ENCODE measurements around the gene CST2.
"Not testable (repeated sequence)": the region's sequence is repeated elsewhere in the genome, so short reads cannot be mapped to it uniquely, and the experiment has no call there.

Gene CST2, protein sequence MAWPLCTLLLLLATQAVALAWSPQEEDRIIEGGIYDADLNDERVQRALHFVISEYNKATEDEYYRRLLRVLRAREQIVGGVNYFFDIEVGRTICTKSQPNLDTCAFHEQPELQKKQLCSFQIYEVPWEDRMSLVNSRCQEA

DNA sequence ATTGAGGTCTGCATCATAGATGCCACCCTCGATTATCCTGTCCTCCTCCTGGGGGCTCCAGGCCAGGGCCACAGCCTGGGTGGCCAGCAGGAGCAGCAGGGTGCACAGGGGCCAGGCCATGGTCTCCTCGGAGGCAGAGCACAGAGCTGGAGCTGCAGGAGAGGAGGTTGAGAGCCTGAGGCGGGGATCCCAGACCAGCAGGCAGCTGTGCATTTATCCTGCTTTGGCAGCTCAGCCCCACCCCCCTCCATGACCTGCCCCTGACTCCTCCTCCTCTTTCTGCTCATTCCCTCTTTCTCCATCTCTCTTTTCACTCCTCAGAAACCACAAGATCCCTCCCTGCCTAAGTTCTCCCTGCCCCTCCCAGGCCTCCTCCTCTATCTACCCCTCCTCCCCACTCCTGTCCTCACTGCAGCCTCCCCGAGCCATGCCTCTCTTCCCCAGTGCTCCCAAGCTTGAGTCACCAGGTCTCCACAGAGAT lies at the start of gene CST2:
TSS of gene CST2 (minus strand) at position 189 of the 481 bp plus-strand sequence. CDS start at position 120, 69 bp downstream.
- ATAC-seq: no peak
- no peak for DNase-seq

DNA sequence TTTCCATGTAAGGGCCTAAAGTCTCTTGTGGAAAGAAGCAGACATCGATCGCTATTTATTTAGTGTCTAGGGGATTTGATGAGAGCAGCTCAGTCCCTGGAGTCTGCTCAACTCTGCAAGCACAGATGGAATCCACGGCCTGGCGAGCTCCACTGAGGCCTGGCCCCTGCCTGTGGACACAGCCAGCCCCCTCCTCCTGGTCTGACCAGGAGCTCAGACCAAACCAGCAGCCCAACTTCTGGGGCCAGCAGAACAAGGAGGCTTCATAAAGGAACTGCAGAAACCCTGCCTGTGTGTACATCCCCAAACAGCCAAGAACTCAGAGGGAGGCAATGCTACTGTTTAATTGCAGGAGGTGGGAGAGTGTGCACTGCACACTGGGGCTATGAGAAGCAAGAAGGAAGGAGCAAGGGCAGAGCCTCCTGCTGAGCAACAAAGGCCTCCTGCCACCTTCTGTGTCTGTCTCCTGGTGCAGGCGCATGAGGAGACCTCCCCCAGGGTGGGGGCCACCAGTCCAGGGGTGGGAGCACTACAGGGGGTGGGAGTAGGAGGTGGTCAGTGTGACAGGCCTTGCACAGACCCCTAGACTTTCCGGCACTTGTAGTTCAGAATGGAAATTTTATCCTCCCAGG lies 49.2 kb upstream of the CST2 start:
- ATAC-seq (no peak), DNase-seq (no peak)

DNA sequence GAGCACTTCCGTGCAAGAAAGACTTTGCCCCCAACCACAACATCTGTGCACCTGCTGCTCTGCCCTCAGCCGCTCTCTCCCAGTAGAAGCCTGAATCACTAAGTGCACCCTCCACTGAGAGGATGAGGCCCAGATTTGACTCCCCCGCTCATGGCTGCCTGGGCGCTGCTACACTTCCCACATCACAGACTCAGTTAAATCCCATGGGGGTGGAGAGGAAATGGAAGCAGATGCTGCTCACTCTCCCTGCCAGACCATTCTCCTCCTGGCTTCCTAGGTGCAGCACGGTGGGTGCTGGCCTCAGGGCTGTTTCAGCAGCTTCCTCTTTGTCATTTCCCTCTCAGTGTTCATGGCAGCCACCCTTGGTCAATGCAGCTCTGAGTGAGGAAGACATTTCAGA lies 48.2 kb upstream of the CST2 start:
- no peak for ATAC-seq
- no peak for DNase-seq

DNA sequence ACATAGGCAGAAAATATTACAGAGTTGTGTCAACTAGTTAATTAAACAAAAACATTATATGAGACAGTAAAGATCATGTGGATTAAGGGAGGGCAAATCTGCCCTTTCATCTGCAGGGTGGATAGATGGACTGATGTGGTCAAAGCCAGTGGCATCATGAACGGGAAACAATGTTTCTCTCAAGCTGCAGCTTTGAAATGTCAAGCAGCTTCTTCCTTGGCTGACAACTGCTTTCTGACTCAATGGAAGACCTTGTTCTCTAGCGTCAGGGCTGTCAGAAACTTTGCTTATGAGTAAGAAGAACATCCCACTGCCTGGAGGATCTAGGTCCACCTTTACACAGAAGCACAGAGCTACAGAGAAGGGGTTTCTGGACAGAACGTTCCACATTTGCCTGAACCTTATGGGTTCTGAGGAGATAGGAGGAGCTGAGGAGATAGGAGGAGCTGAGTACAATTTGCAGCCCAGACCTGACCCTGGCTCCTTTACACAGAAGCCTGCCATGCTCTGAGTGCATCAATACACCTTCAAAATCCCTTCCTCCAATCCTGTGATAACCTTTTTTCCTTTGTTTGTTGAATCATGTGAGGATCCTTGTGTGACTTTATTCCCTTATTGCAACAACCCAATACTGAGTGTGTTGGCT lies 47.0 kb upstream of the CST2 start:
- ATAC-seq: peak; percentile 55
- no peak for DNase-seq

DNA sequence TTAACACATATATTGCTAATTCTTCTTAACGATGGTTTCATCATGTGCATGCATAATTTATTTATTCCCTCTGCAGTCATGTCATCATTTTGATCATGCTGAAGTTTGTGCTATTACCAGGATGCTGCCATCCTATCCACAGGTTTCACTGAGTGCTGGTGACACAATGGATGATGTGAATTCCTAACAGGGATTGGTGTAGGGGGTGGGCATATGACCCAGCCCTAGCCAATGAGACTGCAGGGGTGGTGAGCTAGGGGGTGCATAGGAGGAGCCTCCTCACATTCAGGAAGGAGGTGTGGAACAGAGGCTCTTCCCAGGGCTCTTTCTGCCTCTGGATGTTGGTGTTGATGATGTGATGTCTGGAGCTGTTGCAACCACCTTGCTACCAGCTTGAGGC lies 45.5 kb upstream of the CST2 start:
- ATAC-seq (no peak), DNase-seq (no peak)

DNA sequence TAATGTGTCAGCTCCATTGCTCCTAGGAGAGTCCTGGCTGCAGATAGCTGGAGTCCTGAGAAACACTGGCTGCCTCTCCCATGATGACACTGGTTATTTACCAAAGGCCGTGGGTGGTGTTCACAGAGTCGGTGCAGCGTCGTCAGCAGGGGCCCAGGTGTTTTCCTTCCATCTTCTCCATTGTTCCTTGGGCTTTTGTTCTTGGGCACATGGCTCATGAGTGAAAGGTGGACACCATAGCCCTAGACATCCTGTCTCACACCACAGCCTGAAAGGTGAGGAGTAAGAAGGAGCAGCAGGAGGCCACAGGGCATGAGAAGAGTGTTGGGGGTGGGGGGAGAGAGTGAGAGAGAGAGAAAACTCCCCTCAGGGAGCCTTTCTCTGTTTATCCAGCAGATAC lies 43.9 kb upstream of the CST2 start:
- no peak for DNase-seq
- no peak for ATAC-seq

DNA sequence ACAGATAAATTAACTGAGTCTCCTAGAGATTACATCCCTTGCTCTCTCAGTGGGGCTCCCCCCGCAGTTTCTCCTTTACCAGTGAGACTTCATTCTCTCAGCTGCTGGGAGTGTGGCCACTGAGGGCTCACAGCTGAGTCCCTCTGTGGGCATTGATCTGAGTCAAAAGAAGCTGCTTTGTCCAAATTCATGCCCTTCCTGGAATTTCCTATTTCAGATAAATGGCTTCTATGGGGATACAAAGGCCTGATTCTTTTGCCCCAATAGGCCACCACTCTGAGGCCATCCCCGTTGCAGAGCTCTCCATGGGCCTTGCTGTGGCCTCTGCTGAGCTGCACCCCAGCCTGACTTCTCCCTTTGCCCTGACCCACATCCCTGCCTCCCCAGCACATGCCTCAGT lies 43.0 kb upstream of the CST2 start:
- no peak for ATAC-seq
- DNase-seq: no peak

DNA sequence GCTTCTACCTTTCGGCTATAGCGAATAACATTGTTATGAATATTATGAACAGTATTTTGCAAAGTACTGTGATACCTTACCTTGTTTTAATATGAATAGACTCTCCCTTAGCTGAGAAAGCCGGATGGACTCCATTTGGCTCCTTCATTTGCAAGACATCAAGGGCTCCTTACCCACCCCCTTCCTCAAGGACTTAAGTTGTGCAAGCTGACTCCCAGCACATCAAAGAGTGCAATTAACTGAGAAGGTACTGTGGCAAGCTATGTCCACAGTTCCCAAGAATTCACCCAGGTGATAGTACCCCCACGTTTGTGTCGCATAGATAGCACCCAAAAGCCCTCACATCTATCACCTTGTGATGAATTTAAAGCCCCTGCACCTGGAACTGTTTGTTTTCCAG lies 41.8 kb upstream of the CST2 start:
- DNase-seq: no peak
- ATAC-seq: no peak

DNA sequence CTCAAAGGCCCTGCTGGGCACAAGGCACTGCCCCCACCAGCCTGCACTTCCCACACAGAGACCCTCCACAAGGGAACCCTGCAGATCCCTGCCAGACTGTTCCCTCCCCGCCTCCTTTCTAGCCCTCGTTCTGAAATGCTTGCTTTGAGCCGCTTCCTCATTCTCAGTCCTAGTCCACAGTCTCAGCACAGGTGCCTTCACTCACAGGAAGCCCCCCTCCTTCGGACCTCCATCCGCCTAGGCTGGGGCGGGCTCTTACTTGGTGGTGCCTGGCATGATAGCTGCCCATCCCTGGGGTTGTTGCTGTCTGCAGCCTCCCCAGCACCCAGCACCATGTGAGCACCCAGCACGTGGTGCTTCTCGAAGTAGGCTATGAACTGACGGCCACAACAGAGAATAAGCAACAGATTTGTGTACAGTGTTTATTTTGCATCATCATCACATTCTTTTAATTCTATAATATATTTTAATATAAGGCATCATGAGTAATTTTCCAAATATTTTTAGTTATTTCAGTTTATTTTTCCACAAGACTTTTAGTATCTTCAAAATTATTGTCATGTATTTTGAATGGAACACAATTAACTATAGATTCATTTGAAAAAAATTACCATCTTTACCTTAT lies 40.7 kb upstream of the CST2 start:
- no peak for ATAC-seq
- DNase-seq: no peak

DNA sequence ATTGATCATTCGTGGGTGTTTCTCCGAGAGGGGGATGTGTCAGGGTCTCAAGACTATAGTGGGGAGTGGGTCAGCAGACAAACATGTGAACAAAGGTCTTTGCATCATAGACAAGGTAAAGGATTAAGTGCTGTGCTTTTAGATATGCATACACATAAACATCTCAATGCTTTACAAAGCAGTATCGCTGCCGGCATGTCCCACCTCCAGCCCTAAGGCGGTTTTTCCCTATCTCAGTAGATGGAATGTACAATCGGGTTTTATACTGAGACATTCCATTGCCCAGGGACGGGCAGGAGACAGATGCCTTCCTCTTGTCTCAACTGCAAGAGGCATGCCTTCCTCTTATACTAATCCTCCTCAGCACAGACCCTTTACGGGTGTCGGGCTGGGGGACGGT lies 34.2 kb upstream of the CST2 start:
- not testable (repeated sequence) for DNase-seq, ATAC-seq

DNA sequence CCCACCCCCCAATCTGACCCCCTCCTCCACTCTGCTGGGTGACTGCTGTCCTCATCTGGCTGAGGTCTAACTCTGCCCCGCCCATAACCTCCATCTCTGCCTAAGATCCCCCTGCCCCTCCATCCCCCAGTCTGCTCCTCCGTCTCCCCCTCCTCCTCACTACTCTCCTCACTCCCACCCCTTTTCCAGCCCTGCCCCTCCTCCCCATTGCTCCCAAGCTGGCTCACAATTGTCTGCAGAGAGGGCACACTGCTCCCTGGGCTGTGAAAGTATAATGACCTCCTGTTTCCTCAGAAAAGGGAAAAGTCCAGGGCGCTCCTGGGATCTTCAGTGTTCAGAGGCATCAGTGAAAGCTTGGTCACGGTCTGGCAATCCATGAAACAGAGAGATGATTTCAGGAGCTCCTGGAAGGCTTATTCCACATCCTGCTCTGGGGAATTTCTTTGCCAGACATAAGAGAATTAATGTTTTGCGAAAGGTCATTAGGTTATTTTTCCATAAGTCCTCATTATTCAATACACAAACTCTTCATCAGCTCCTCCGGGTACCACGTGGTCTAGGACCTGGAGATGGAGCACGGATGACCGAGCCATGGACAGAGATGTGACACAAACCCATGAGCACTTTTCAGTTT lies 31.6 kb upstream of the CST2 start:
- no peak for DNase-seq
- no peak for ATAC-seq

DNA sequence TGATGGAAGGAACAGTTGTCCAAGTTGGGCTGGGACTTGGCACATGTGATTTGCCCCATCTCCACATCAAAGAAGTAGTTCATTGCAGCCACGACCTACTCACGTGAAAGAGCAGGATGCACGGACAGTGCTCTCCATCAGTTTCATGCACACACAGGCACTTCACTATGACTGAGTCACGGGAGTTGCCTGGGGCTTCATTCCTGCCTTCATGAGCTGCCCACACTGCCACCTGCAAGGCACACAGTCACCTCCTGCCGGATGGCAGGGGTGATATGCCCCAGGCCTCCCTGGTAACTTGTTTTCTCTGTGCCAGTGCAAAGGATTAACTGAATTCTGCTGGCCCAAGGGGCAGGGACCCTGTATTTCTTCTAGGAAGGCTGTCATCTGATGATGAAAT lies 30.2 kb upstream of the CST2 start:
- no peak for DNase-seq
- no peak for ATAC-seq

DNA sequence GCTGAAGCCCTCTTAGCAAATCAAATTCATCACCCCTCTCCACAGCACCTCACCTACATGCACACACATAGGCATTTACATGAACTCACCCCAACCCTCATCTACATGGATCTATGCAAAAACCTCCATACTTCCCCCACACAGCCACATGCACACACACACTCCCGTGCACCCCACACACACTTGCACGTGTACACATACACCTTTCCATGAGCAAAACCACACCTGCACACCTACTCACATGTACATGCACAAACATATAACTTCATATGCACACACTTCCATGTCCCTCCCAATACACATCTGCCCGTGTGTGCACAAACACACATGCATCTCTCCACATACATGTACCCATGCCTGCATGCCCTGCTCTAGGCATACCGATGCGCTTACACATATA lies 29.7 kb upstream of the CST2 start:
- DNase-seq (no peak), ATAC-seq (no peak)

DNA sequence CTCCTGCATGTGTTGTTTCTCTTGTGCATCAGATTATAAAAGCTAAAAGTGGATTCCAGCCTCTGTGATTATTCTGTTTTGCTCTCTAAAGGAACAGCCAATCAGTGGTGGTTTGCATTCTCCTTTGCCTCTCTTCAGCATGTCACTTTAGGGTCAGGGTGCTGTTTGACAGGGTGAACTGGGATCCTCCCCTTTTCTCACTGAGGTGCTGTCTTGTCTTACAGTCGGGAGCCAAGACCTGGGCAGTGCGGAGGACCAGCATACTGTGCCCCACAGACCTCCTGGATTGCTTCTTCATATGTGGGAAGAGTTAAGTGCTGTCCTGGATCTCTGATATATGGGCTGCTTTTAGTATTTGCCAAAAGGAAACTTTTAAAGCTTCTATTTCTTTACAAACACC lies 15.2 kb upstream of the CST2 start:
- ATAC-seq (no peak), DNase-seq (no peak)

DNA sequence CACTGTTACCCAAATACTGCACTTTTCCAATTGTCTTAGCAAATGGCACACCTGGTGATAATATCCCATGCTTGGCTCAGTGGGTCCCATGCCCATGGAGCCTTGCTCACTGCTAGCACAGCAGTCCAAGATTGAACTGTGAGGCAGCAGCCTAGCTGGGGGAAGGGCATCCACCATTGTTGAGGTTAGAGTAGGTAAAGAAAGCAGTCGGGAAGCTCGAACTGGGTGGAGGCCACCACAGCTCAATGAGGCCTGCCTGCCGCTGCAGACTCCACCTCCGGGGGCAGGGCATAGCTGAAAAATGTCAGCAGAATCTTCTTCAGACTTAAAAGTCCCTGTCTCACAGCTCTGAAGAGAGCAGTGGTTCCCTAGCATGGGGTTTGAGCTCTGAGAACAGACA lies 9.2 kb upstream of the CST2 start:
- DNase-seq (no peak), ATAC-seq (no peak)

DNA sequence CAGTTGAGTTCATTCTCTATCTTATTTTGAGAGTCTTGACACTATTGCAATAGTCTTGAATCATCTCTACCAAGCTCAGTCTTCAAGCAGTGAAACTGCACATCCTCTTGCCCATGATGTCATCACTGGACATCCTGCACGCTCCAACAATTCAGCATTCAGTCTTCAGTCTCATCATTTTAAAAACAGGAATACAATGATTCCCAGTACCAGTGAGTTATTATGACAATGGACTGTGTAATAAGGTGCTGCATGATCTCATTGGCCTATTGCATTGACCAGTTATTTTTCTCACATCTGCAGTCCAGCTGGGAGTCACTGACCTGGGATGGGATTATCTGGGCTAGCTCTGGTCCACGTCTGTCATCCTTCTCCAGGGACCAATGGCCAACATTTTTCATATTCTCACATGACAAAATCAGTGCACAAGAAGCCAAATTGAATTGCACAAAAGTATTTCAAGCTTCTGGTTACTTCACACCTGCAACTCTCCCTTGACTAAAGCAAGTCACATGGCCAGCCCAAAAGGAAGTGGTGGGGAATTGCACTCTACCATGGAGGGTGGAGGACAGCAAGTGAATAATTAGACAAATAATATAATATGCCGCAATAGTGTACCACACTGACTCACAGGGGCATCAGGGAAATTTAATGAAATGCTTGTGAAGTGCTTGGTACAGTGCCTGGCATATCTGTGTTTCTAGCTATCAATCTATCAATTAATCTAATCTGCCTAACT lies 6.4 kb upstream of the CST2 start:
- DNase-seq (no peak), ATAC-seq (no peak)

DNA sequence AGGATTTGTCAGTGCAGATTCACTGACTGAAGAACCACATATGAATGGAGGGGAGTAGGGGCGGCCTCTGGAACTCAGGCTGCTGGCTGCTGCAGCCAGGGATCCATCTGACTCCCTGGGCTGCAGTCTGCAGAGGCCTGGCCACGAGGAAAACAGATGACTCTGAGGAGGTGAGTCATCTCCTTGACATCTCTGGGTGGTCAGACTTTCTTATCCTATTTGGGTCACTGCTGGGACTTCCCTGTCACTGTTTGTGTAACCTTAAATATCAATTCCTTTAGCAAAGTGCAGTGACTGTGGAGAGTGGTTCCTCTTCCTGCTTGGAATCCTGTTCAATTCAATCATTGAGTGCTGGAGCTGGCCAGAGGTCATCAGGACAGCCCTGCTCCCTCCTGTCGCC lies 5.4 kb upstream of the CST2 start:
- ATAC-seq, DNase-seq: not testable (repeated sequence)

DNA sequence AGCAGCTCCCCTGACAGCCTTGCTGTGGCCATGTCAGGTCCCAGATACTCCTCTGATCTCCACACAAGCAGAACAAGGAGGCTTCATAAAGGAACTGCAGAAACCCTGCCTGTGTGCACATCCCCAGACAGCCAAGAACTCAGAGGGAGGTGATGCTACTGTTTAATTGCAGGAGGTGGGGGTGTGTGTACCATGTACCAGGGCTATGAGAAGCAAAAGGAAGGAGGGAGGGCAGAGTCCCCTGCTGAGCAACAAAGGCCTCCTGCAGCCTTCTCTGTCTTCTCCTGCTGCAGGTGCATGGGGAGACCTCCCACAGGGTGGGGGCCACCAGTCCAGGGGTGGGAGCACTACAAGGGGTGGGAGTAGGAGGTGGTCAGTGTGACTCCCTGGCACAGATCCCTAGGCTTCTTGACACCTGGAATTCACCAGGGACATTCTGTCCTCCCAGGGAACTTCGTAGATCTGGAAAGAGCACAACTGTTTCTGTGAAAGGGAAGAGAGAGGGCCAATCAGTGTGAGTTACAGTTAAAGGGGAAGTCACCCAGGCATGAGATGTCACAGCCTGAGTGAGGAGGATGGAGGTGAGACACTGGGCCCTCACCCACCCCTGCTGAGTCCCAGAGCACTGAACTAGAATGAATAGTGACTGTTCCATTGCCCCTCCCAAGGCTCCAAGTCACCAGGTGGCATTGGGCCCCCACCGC lies 2.8 kb downstream of the CST2 start:
- no peak for DNase-seq
- ATAC-seq: no peak

DNA sequence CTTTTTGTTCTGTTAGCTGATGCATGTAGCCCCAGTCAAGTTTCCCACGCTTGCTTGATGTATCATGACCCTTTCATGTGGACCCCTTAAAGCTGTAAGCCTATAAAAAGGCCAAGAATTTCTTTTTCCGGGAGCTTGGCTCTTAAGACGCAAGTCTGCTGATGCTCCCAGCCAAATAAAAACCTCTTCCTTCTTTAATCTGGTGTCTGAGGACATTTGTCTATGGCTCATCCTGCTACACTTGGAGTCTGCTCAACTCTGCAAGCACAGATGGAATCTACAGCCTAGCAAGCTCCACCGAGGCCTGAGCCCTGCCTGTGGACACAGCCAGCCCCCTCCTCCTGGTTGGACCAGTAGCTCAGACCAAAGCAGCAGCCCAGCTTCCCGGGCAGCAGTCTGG lies 3.4 kb downstream of the CST2 start:
- ATAC-seq: no peak
- DNase-seq: no peak

DNA sequence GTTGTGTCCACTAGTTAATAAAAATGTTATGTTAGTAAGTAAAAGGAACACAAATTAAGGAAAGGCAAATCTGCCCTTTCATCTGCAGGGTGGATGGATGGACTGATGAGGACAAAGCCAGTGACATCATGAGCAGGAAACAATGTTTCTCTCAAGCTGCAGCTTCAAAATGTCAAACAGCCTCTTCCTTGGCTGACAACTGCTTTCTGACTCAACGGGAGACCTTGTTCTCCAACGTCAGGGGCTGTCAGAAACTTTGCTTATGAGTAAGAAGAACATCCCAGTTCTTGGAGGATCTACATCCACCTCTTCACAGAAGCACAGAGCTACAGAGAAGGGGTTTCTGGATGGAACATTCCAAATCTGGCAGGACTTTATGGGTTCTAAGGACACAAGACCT lies 6.0 kb downstream of the CST2 start:
- ATAC-seq (no peak), DNase-seq (no peak)

DNA sequence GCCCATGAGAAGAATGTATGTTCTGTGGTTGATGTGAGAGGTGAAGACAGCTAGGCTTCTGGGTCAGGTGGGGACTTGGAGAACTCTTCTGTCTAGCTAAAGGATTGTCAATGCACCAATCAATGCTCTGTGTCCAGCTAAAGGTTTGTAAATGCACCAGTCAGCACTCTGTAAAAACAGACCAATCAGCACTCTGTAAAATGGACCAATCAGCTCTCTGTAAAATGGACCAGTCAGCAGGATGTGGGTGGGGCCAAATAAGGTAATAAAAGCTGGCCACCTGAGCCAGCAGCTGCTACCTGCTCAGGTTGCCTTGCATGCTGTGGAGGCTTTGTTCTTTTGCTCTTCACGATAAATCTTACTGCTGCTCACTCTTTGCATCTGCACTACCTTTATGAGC lies 15.0 kb downstream of the CST2 start:
- ATAC-seq, DNase-seq: not testable (repeated sequence)

DNA sequence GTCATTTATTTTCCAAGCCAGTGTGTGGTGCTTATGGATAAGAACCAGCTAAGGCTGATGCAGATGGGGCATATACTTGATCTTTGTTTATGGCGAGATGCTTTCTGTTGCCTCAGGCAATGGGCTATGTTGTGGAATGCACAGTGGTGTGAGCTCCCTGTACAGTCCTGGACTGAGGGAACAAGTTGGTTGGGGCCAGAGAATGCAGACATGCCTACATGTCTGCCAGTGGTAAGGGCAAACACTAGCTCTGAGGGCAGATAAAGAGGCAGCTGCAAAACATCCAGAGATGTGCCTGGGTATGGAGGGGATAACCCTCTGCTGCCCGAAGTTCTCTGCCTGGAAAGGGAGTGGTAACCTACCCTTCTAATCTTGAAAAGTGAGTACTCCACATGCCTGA lies 16.2 kb downstream of the CST2 start:
- ATAC-seq: not testable (repeated sequence)

More for the DNA sequence above, 16.2 kb downstream of the CST2 start:
- DNase-seq: not testable (repeated sequence)
